ENCODE measurements around the gene HINT1.
"Not testable (repeated sequence)": the region's sequence is repeated elsewhere in the genome, so short reads cannot be mapped to it uniquely, and the experiment has no call there.

The HINT1 gene

DNA sequence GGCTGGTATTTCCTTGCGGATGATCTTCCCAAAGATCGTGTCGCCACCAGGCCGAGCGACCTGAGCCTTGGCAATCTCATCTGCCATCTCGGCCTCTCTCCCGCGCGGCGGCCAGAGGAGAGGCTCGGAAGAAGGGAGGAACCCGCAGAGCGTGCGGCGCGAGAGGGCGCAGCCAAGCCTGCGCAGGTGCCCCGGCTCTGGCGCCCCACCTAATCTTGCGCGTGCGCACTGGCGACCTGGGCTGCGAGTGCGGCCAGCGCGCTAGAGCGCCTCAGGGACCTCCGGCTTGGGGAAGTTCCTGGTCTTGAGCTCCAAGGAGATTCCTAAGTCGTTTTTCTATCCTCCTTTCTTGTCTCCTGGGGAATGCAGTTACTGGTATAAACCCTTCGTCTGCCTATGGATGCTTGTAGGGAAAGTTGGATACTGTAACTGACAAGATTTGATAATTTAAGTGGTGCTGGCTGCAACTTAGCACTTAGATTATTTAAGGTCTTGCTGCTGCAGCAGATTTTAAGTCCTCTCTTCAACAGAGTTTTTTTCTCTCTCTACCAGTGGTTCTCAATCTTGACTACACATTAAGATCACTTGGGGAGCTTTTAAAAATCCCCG, at the start of gene HINT1:
Gene HINT1 (minus strand): TSS at position 138 of the 609 bp plus-strand sequence. CDS start 51 bp downstream, at position 87.
- peak; percentile 83 to 91 for DNase-seq (ENCODE audit: low read depth in 1 of 2, low spot score in 1 of 2)

DNA sequence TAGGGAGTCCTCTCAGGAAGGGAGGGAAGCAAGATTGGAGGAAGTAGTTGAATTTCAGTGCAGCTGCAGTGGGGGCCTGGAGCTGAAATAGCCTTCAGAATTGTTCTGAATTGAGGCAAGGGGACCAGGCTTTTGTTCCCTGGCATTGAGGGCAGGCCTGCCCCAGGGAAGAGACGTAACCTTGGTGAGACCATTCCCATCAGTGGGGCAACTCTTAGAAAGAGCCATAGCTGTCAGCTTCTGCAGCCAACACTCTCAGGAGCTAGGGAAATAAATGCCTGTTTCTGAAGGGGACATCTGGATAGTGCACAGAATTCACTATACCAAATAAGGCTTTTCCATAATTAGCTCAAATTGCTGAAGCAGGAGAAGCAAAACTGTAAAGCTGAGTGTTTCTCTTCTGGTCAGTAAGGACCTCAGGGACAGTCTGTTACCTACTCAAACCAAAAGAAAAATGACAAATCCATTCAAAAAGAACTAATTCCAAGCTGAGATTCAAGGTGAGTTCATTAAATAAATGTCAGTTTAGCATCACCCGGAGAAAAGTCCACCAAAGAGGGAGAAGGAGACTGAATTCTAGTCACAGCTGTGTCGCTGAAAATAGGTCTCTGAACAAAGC, 49.7 kb upstream of the HINT1 start:
- no peak for DNase-seq (ENCODE audit: low read depth in 1 of 2, low spot score in 1 of 2)

DNA sequence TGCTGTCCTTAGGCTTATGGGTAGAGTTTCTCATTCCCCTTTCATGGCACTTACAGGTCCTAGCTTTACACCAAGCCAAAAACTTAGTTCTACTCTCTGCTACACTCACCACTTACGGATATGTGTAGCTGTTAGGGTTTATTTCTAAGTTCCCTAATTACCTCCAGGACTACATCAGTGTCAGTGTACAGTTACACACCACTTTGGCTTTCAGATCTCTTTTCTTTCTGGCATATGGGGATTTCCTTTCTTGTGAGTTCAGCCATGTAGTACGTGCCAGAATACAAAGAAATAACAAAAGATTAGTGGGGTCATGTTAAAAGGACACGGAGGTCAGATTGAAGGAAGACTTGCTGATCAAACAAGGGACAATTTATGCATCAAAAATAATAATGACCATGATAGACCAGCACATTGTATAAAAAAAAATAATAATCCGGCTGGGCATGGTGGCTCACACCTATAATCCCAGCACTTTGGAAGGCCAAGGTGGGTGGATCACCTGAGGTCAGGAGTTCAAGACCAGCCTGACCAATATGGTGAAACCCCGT, 47.5 kb upstream of the HINT1 start:
- DNase-seq (ENCODE audit: low read depth in 1 of 2, low spot score in 1 of 2) = no peak

DNA sequence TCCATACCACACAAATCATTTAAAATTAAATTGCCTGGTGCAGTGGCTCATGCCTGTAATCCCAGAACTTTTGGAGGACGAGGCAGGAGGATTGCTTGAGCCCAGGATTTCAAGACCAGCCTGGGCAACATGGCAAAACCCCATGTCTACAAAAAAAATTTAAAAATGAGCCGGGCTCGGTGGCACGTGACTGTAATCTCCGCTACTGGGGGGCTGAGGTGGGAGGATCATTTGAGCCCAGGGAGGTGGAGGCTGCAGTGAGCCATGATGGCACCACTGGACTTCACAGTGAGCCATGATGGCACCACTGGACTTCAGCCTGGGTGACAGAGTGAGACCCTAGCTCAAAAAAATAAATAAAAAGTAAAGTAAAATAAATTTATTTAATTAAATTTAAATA, 46.6 kb upstream of the HINT1 start:
- DNase-seq (ENCODE audit: low read depth in 1 of 2, low spot score in 1 of 2) = no peak

DNA sequence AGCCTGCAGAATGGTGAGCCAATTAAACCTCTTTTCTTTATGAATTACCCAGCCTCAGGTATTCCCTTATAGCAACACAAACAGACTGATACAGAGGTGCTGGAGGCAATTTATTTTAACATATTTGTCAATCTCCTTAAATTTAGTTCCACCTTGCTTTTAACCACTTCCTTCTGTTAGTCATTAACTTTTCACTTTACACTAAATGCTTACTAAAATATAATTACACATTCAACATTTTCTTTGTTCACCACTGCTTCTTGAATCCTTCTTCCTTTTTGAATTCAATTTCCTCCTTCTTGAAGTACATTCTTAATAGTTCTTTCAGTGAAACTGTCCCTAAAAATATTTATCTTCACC, 45.1 kb upstream of the HINT1 start:
- no peak for DNase-seq (ENCODE audit: low read depth in 1 of 2, low spot score in 1 of 2)

DNA sequence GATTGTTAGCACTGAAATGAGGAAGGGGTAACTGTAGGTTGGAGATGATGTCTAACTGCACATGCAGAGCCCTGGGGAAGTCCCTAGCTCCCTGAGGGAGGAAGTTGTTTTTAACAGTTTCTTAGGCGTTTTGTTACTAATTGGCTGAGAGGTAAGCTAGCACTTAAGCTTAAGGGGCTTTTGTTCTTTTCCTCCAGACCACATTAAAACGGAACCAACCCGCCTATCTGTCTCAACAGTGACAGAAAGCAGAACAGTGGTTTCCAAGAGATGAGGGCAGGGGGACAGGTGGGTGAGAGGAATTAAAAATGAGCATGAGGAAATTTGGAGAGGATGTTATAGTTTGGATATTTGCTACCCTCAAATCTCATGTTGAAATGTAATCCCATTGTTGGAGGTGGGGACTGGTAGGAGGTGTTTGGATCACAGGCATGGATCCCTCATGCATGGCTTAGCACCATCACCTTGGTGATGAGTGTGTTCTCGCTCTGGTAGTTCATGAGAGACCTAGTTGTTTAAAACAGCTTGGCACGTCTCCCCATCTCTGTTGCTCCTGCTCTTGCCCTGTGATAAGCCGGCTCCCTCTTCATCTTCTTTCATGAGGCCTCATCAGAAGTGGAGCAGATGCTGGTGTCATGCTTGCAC, 44.6 kb upstream of the HINT1 start:
- peak in 1 of 2 donors; percentile 53 for DNase-seq (ENCODE audit: low read depth in 1 of 2, low spot score in 1 of 2)

DNA sequence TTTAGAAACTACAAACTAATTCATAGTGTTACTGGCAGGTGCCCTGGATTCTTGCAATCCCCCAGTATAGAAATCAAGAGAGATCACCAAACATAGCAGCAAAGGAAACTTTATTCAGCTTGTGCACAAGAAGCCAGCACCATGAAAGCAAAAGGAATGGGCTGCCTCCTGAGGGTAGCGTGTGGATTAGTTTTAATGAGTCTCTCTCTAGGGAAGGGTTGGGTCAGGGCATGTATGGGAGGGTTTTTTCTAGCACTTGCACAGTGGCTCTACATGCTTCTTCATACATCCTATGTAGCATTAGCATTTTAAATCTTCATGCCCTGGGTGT, 44.1 kb upstream of the HINT1 start:
- DNase-seq (ENCODE audit: low read depth in 1 of 2, low spot score in 1 of 2) = no peak

DNA sequence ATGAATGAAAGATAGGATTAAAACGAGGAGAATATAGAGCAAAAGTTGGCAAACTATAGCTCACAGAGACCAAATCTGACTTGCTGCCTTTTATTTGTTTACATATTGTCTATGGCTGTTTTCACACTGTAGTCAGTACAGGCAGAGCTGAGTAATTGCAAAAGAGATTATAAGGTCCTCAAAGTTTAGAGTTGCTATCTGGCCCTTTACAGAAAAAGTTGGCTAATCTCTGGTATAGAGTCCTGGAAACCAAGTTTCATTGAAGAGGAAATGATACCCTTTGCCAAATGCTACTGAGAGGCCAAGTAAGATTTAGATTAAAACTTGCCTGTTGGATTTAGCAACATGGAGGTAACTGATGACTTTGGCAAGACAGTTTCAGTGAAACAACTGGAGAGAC, 41.7 kb upstream of the HINT1 start:
- DNase-seq (ENCODE audit: low read depth in 1 of 2, low spot score in 1 of 2) = no peak

DNA sequence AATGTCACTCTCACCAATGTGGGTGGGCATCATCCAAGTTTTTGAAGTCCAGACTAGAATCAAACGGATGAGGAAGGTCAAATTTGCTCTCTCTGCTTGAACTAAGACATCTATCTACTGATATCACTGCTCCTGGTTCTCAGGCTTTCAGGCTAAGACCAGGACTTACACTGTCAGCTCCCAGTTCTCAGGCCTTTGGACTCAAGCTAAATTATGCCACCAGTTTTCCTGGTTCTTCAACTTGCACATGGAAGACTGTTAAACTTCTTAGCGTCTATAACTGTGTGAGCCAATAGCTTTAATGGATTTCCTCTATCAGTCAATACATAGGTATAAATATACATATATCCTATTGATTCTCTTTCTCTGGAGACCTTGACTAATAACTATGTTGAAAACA, 41.0 kb upstream of the HINT1 start:
- DNase-seq (ENCODE audit: low read depth in 1 of 2, low spot score in 1 of 2) = no peak

DNA sequence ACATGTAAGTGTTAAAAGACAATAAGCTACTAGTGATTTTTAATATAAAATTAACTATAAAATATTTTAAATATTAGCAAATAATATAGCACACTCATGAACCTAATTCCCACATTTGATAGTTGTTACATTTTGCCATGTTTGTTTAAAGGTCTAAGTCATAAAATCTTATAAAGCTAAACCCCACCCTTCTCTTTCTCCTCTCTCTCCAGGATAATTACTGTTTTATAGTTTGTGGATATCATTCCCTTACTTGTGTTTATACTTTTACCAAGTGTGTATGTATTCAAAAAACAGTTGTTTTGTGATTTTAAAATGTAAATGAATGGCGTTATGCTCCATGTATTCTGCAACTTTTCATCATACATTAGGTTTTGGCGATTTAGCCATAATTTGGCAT, 39.9 kb upstream of the HINT1 start:
- no peak for DNase-seq (ENCODE audit: low read depth in 1 of 2, low spot score in 1 of 2)

DNA sequence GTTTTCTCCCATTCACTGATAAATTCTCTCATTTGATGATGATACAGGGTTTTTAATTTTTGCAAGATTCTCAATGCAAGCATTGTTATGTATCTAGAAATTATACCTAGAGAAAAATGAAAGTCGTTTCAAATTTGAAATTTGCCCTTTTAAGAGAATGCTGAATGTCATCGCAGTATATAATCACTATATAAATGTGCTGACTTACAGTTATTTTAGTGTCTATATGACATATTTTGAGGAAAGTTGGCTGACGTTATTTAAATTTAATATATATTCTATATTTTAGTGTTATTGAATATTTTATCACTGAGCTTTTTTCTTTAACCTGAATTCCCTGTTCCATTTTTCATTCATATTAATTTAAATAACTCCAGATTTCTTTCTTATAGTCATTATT, 35.5 kb upstream of the HINT1 start:
- no peak for DNase-seq (ENCODE audit: low read depth in 1 of 2, low spot score in 1 of 2)

DNA sequence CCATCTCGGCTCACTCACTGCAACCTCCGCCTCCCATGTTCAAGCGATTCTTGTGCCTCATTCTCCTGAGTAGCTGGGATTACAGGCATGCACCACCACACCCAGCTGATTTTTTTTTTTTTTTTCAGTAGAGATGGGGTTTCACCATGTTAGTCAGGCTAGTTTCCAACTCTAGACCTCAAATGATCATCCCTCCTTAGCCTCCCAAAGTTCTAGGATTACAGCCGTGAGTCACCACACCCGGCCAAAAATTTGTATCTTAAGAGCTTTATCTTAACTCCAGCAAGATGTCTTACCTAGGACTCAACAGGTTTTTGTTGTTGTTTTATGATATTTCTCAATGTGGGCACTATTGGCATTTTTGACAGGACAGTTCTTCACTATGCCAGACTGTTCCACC, 33.6 kb upstream of the HINT1 start:
- DNase-seq (ENCODE audit: low read depth in 1 of 2, low spot score in 1 of 2) = no peak

DNA sequence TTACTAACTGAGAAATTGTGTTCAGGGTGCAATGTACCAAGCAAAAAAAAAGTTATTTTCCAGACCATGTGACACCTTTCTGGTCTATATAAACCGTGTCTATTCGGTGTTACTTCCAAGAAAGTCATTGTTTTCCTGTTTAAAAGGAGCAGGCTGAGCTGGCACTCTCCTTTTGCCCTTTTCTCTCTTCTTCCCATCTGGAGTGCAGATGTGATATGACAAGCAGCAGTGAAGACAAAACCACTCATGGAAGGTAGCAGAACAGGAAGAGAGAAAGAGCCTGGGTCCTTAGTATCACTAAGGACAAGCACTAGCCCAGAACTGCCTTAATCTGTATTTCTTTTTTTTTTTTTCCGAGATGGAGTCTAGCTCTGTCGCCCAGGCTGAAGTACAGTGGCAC, 31.3 kb upstream of the HINT1 start:
- DNase-seq (ENCODE audit: low read depth in 1 of 2, low spot score in 1 of 2) = no peak

DNA sequence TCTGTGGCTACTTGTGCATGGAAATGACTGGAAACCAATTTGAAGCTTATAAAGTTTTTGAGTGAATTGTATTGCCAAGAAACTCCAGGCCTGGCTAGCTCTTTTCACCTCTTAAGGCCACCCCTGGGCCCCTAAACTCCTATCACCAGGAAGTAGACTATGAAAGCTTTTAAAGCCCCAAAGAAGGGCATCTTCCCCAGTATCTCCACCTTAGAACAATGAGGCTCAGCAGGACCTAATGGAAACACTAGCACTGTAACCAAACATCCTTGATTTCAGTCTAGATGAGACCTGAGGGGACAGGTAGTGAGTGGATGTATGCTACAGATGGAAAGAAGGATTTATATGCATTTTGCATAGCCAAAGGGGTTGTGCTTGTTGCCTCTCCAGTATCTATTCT, 30.6 kb upstream of the HINT1 start:
- DNase-seq (ENCODE audit: low read depth in 1 of 2, low spot score in 1 of 2) = no peak

DNA sequence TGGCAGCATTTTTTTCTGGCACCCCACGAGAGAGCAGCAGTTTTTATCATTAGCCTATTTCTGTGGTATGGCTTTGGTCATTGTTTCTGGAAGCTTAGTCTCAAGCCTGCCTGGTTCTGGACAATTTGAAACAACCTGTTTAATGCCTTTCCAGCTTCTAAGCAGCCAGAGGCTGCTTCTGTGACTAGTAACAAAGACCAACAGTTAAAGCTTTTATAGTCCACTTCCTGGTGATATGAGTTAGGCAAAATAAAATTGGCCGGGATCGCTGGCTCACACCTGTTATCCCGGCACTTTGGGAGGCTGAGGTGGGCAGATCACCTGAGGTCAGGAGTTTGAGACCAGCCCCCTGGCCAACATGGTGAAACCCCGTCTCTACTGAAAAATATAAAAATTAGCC, 29.7 kb upstream of the HINT1 start:
- no peak for DNase-seq (ENCODE audit: low read depth in 1 of 2, low spot score in 1 of 2)

DNA sequence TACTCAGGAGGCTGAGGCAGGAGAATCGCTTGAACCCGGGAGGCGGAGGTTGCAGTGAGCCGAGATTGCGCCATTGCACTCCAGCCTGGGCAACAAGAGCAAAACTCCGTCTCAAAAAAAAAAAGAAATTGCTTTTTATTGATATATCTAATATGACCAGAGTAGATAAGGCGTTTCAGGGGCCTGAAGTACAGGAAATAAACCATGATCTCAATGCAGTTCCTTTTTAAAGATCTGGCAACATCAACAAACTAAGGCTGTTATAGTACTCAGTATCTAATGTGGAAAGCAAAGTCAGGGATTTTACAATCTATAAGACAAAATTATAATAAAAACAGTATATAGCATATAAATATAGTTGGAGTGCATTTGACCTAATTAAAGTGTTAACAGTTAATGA, 28.8 kb upstream of the HINT1 start:
- DNase-seq (ENCODE audit: low read depth in 1 of 2, low spot score in 1 of 2) = not testable (repeated sequence)

DNA sequence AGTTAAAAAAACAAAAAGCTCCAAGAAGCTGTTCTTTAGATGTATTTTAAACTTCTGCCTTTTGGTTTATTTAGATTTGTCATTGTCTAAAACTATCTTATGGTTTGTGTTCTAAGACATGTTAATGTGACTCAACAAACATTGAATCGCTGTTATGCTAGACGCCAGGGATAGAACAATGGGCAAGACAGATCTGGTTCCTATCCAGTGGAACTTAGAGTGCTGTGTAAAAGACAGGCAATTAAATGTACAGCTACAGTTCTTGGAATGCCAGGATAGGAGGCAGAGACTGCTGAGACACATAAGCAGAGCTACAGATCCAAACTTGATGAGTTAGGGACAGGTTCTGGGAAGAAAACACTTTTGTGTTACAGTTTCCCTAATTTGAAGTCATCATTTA, 28.1 kb upstream of the HINT1 start:
- DNase-seq (ENCODE audit: low read depth in 1 of 2, low spot score in 1 of 2) = no peak

DNA sequence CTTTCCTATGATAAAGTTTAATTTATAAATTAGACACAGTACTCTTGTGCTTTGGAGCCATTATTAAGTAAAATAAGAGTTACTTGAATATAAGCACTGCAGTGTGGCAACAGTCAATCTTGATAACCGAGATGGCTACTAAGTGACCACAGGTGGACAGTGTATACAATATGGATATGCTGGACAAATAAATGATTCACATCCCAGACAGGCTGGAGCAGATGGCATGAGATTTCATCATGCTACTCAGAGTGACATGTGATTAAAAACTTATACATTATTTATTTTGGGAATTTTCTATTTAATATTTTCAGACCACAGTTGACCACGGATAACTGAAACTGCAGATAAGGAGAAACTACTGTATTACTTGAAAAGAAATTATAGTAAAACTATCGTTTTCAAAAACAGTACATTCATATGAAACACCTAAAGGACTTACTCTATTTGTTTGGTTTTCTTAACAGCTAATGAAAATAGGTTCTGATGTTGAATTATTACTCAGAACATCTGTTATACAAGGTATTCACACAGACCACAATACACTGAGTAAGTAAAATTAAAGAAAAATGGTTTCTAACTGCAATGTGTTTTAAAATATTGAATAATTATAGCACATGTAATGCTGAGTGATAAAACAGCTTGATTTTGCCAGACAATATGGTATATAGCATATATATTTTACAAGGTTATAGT, 21.7 kb upstream of the HINT1 start:
- no peak for DNase-seq (ENCODE audit: low read depth in 1 of 2, low spot score in 1 of 2)

DNA sequence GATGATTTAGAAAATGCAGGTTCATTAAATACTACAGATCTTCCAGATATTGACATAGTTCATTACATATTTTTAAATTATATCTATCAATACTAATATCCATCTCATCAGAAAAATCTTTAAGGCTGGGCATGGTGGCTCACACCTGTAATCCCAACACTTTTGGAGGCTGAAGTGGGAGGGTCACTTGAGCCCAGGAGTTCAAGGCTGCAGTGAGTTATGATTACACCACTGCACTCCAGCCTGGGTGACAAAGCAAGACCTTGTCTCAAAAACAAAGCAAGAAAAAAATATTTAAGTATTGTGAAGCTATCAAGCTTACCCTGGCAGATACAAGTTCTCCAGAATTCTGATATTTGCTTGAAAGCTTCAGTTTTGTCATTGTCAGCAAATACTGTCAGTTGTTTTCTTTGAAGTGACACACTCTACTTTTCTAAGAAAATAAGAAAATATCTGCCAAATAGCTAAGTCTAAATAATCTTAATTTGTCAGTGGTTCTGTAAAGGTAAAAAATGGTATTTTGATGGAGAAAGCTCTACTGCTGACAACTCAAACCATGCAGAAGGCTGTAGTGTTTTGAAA, 20.6 kb upstream of the HINT1 start:
- no peak for DNase-seq (ENCODE audit: low read depth in 1 of 2, low spot score in 1 of 2)

DNA sequence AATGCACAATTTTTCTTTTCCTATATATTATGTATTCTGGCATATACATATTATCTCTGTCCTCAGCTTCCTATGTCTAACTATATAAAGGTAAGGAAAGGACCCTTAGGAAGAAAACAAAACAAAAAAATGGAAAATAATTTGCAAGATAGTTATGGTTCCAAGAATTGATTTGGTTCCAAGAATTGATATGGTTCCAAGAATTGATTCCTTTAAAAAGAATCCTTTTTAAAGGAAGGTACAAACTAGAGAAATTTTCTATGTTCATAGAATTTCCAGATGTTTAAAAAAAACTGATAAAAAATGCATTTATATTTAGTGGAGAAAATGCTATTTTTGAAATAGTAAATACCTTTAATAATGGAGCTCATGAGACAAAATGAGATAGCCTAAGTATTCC, 17.8 kb upstream of the HINT1 start:
- no peak for DNase-seq (ENCODE audit: low read depth in 1 of 2, low spot score in 1 of 2)

DNA sequence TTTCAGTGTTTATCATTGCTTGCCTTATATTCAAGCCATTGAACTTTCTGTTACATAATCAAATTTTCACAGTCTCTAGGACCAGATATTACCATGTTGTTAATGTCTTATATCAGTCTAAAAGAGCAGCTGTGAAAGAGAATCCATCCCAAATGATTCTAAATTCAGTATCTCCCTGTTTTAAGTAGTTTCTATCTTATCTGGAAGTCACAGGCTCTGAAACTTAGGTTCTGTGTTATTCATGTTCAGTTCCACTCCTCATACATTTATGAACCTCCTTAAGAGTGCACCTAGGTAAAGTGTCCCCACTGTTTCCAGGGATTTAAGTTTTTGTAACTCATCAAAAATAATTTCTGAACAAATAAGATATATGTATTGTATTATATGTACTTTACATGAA, 15.4 kb upstream of the HINT1 start:
- DNase-seq (ENCODE audit: low read depth in 1 of 2, low spot score in 1 of 2) = no peak

DNA sequence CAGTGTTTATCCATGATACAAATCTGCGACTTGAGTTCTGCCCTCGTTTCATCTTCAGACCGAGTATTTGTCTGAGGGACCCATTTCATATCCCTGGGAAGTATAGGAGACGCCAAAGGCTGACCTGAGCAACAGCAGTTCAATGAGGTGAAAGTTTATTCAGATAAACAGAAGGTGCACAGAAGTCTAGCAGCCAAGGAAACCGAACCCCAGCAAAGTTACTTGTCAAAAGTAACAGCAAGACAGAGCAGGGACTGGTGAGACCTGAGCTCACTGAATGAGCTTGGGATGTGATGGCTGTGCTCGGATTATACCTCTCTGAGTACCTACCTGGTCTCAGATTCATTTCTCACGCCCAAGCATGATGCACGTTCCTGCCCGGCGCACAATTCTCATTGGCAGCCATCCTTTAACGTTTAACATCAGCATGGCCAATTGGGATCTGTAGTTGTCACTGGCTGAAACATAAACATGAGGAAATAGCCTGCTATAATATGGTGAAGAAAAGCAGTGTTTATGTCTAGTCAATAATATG, 6.3 kb upstream of the HINT1 start:
- DNase-seq (ENCODE audit: low read depth in 1 of 2, low spot score in 1 of 2) = peak in 1 of 2 donors; percentile 15
